Activated T-helper 2 cell treated with anti-CD3 and anti-CD28 coated beads, Interferon-gamma antibody, Interleukin-2, Interleukin-4, amounts not matched to agents 10 μg/mL and 5 μg/mL and 100 μg/mL, durations not matched to agents 14 hours and 24 hours and 36 hours (primary cell): ENCODE results near the gene NUP58. TPM values are rescaled to one million over a fixed set of nuclear protein-coding genes. Genes with fewer than 3 reads are reported as not detected.
"Not testable (repeated sequence)": the region's sequence is repeated elsewhere in the genome, so short reads cannot be mapped to it uniquely, and the experiment has no call there.

Experiments used
- DNase-seq: peaks from one replicate; pipeline ENCODE4 v3.0.0; 2021; ENCODE audit warnings: low spot score
- H3K27ac Mint-ChIP-seq: one replicate; pipeline ENCODE4 v1.8.0; 2021; ENCODE audit warnings: mixed read lengths
- H3K27me3 Mint-ChIP-seq: one replicate; pipeline ENCODE4 v1.8.0; 2021; ENCODE audit warnings: low read depth, mixed read lengths
- H3K36me3 Mint-ChIP-seq: one replicate; pipeline ENCODE4 v1.8.0; 2021; ENCODE audit warnings: low read depth, mixed read lengths
- H3K4me1 Mint-ChIP-seq: one replicate; pipeline ENCODE4 v1.8.0; 2021; ENCODE audit warnings: low read depth, mixed read lengths
- H3K4me3 Mint-ChIP-seq: one replicate; pipeline ENCODE4 v1.8.0; 2021; ENCODE audit warnings: low read depth, mild to moderate bottlenecking, moderate library complexity, mixed read lengths
- H3K9me3 Mint-ChIP-seq: one replicate; pipeline ENCODE4 v1.8.0; 2021; ENCODE audit warnings: mixed read lengths
- intact Hi-C: fragments of 100-400 bp; cut with micrococcal nuclease; formaldehyde crosslinking; loops from one replicate; pipeline ENCODE4 v1.15.1; 2023
- total RNA-seq: library from RNA; stranded (reverse); gene quantifications from 2 replicates; pipeline ENCODE4 v1.2.3, GENCODE V29; 2022

NUP58 gene
- total RNA-seq, 1 donor from 2014 or later: 129 TPM

- H3K27ac Mint-ChIP-seq: no peak overlapping the region
- no peaks in the 10 kb centered on the region for H3K27me3 Mint-ChIP-seq
- H3K4me3 Mint-ChIP-seq: no peak overlapping the region
- peaks cover 8% of the 10 kb centered on the region for H3K4me1 Mint-ChIP-seq
- intact Hi-C loops: no loop called here
- H3K9me3 Mint-ChIP-seq: no peaks in the 10 kb centered on the region
- DNase-seq: no peak
- peaks cover 56% of the 10 kb centered on the region for H3K36me3 Mint-ChIP-seq
Observed at GRCh38 chr13:25319771-25320170, 18.3 kb downstream of the NUP58 start.

DNA sequence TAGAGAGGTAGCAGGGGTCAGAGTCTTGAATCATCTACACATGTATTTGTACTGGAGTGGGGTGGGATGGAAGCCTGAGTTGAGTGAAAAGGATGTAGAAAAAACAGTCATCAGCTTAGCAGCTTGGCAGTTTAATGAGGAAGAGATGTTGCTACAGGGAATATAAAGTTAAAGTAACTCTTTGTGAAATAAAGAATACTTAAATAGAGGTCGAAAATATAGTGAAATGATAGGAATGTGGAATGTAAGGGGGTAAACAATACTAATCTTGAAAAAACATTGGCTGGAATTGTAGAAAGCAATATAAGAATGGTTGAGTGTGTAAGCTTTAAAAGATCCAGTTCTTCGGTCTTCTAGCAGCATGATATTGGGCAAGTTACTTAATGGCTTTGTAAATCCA lies 22.7 kb downstream of the NUP58 start:
- Mint-ChIP-seq H3K27me3 (no peaks in the 10 kb centered on the region), H3K4me1 (peaks cover 1% of the 10 kb centered on the region), H3K9me3 (no peaks in the 10 kb centered on the region), H3K27ac (no peak overlapping the region), H3K4me3 (no peak overlapping the region), H3K36me3 (peaks cover 47% of the 10 kb centered on the region)
- no peak for DNase-seq
- intact Hi-C loops: no loop called here

DNA sequence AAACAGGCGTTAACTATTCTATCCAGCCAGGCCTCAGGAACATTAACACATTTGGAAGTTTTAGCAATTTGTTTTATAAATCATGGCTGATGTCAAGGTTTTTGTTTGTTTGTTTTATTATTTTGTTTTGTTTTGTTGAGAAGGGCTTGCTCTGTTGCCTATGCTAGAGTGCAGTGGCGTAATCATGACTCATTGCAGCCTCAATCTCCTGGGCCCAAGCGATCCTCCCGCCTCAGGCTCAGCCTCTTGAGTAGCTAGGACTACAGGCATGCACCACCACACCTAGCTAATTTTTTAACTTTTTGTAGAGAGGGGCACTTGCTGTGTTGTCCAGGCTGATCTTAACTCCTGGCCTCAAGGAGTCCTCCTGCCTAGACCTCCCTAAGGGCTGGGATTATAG lies 28.3 kb downstream of the NUP58 start:
- peaks cover 65% of the 10 kb centered on the region for H3K36me3 Mint-ChIP-seq
- H3K9me3 Mint-ChIP-seq: no peaks in the 10 kb centered on the region
- intact Hi-C loops: no loop called here
- no peak for DNase-seq
- no peak overlapping the region for H3K4me3 Mint-ChIP-seq
- peaks cover 8% of the 10 kb centered on the region for H3K4me1 Mint-ChIP-seq
- H3K27me3 Mint-ChIP-seq: no peaks in the 10 kb centered on the region
- no peak overlapping the region for H3K27ac Mint-ChIP-seq

DNA sequence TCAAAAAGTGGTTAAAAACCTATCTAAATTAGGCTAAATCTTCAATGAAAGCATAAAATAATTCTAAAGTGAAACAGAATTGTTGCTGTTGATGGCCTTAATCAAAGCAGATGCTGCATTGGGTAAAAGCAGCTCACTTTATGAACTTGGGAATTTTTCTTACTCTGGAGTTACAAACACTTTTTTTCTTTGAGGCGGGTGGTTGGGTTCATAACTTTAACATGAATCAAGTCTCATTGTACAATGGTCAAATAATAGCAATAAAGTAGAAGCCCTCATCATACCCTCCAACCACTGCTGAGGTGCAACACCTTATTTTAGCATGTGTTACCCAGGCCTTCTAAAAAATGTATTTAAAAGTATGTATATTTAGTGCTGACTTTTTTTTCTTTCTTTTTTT lies 29.1 kb downstream of the NUP58 start:
- no peak for DNase-seq
- H3K36me3 Mint-ChIP-seq: peaks cover 57% of the 10 kb centered on the region
- peaks cover 8% of the 10 kb centered on the region for H3K4me1 Mint-ChIP-seq
- H3K9me3 Mint-ChIP-seq: no peaks in the 10 kb centered on the region
- H3K27ac Mint-ChIP-seq: no peak overlapping the region
- intact Hi-C loops: no loop called here
- H3K4me3 Mint-ChIP-seq: no peak overlapping the region
- H3K27me3 Mint-ChIP-seq: no peaks in the 10 kb centered on the region

DNA sequence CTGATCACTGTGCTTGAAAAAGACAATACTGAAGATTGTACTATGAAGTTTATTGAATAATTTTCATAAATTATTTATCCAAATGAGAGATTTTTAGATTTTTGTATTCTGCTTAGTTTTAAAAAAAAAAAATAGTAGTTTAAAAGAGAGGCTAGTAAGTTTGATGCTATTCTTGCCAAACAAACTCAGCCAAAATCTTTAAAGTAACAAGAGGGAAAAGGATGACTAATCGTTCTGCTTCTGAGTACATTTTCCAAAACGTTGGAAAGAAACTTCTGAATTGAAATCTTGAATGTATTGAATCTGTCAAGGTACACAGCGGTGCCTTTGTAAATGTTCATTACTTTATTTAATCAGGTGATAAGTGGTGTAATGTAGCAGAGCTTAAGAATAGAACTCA lies 34.4 kb downstream of the NUP58 start:
- intact Hi-C loops: no loop called here
- peaks cover 55% of the 10 kb centered on the region for H3K36me3 Mint-ChIP-seq

DNA sequence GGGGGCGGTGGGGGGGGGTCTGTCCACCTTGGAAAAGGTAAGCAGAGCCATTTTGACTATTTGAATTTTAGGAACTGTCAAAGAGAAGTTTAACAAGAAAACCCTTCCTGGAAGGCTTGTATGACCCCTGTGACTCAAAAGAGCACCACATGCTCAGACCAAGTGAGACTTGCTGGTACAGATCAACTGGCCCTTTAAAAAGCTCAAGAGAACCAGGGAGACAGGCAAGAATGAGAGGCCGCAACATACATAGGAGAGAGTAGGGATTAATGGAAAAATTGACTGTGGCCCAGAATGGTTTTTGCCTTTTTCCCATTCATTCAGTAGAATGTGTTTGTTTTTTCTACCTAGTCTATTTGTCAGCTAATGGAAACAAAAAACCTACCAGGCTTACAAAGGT lies 44.2 kb downstream of the NUP58 start:
- intact Hi-C loops: no loop called here
- H3K9me3 Mint-ChIP-seq: no peaks in the 10 kb centered on the region
- no peak overlapping the region for H3K4me3 Mint-ChIP-seq
- peaks cover 26% of the 10 kb centered on the region for H3K36me3 Mint-ChIP-seq
- H3K4me1 Mint-ChIP-seq: no peaks in the 10 kb centered on the region
- H3K27ac Mint-ChIP-seq: no peak overlapping the region
- no peak for DNase-seq
- no peaks in the 10 kb centered on the region for H3K27me3 Mint-ChIP-seq

More for the DNA sequence above, 34.4 kb downstream of the NUP58 start:
- Mint-ChIP-seq H3K4me1 (peaks cover 11% of the 10 kb centered on the region), H3K9me3 (no peaks in the 10 kb centered on the region), H3K27me3 (no peaks in the 10 kb centered on the region), H3K27ac (no peak overlapping the region), H3K4me3 (no peak overlapping the region)
- no peak for DNase-seq

DNA sequence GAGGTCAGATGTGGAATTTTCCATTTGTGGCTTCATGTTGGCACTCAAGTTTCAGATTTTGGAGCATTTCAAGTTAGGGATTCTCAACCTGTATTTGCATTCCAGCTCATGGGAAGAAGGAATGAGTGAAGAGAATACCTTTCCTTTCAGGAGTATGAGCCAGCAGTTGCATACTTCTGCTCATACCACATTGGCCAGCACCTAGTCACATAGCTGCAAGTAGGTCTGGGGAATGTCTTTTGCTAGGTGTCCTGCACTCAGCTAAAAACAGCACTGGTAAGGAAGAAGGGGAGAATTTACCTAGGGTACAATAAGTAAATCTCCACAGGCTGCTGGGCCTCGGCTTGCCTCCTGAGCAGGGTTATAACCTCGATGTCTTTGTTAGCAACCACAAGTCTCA lies 45.7 kb downstream of the NUP58 start:
- H3K27me3 Mint-ChIP-seq: peaks cover 1% of the 10 kb centered on the region
- intact Hi-C loops: no loop called here
- peaks cover 22% of the 10 kb centered on the region for H3K36me3 Mint-ChIP-seq
- H3K4me3 Mint-ChIP-seq: no peak overlapping the region
- H3K9me3 Mint-ChIP-seq: no peaks in the 10 kb centered on the region
- H3K4me1 Mint-ChIP-seq: no peaks in the 10 kb centered on the region
- no peak for DNase-seq
- no peak overlapping the region for H3K27ac Mint-ChIP-seq

DNA sequence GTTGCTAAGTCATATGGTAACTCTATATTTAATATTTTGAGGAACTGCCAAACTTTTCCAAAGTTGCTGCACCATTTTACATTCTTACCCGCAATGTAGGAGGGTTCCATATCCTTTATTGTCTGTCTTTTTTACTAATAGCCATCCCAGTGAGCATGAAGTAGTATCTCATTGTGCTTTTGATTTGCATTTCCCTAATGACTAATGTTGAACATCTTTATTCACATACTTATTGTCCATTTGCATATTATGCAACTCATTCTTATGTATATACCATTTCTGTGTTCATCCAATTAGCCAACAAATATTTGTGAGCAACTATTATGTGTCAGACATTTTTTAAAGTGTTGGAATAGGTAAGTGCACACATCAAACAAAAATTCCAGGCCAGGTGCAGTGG lies 50.0 kb downstream of the NUP58 start:
- Mint-ChIP-seq H3K36me3 (no peaks in the 10 kb centered on the region), H3K27me3 (peaks cover 19% of the 10 kb centered on the region), H3K9me3 (no peaks in the 10 kb centered on the region), H3K4me3 (no peak overlapping the region), H3K4me1 (no peaks in the 10 kb centered on the region), H3K27ac (no peak overlapping the region)
- intact Hi-C loops: no loop called here
- DNase-seq: no peak

DNA sequence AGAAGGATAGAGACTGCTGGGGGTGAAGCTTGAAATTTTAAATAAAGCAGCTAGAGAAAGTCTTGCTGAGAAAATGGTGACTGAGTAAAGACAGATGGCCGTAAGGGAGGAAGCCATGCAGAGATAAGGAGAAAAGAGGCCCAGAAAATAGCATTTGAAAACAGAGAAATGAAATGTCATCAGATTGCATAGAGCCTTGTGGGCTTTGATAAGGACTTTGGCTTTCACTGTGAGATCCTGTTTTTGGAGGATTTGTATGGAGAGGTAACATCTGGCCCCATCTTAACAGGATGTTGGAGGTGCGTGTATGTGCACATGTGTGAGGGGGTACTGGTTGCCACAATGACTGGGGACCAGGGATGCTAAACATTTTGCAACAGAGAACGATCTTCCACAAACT lies 50.8 kb downstream of the NUP58 start:
- H3K27me3 Mint-ChIP-seq: peaks cover 20% of the 10 kb centered on the region
- H3K4me3 Mint-ChIP-seq: no peak overlapping the region
- H3K36me3 Mint-ChIP-seq: no peaks in the 10 kb centered on the region
- intact Hi-C loops: no loop called here
- H3K9me3 Mint-ChIP-seq: no peaks in the 10 kb centered on the region
- H3K4me1 Mint-ChIP-seq: no peaks in the 10 kb centered on the region
- no peak for DNase-seq
- H3K27ac Mint-ChIP-seq: no peak overlapping the region

DNA sequence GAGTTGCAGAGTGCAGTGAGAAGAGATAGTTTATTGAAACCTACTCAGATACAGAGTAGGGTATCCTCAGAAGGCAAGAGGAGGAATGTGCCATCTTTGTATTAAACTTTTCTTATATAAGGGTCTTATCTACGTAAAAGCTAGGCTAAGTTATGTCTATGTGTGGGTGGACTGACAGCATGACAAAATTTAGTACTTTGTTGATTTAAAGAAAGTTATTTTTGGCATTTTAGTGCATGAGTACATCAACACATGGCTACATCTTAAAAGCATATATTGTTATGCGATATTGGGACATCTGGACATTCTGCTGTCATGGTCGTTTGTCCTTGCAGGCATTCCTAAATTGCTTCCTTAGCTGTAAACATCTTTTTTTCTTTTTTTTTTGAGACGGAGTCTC lies 51.4 kb downstream of the NUP58 start:
- H3K9me3 Mint-ChIP-seq: no peaks in the 10 kb centered on the region
- intact Hi-C loops: no loop called here
- no peak overlapping the region for H3K4me3 Mint-ChIP-seq
- H3K36me3 Mint-ChIP-seq: no peaks in the 10 kb centered on the region
- H3K27ac Mint-ChIP-seq: no peak overlapping the region
- no peak for DNase-seq
- peaks cover 20% of the 10 kb centered on the region for H3K27me3 Mint-ChIP-seq
- no peaks in the 10 kb centered on the region for H3K4me1 Mint-ChIP-seq

DNA sequence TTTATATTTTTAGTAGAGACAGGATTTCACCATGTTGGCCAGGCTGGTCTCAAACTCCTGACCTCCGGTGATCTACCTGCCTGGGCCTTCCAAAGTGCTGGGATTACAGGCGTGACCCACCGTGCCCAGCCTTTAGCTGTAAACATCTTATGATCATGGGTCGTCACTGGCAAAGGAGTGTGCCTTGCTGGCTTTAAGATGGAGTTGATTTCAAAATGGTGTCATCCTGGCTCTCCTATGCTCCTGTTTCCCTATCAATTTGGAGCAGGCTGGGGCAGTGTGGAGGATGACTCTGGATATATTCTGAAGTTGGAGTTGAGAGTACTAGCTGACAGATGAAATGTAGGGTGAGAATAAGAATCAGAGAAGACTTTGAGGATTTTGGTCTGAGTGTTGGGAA lies 51.9 kb downstream of the NUP58 start:
- no peak for DNase-seq
- H3K4me3 Mint-ChIP-seq: no peak overlapping the region
- intact Hi-C loops: no loop called here
- H3K27ac Mint-ChIP-seq: no peak overlapping the region
- H3K27me3 Mint-ChIP-seq: peaks cover 20% of the 10 kb centered on the region
- H3K4me1 Mint-ChIP-seq: no peaks in the 10 kb centered on the region
- no peaks in the 10 kb centered on the region for H3K36me3 Mint-ChIP-seq
- H3K9me3 Mint-ChIP-seq: no peaks in the 10 kb centered on the region

DNA sequence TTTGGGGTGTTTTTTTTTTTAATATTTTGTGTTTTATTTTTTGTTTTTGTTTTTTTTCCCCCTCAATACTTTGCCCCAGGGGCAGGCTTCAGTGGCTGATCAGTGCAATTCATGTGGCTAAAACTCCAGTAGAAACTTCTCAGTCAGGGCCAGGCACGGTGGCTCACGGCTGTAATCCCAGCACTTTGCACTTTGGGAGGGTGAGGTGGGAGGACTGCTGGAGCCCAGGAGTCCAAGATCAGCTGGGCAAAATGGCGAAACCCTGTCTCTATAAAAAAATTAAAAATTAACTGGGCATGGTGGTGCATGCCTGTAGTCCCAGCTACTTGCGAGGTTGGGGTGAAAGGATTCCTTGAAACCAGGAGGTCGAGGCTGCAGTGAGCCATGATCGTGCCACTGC lies 53.0 kb downstream of the NUP58 start:
- Mint-ChIP-seq H3K4me3 (no peak overlapping the region), H3K36me3 (no peaks in the 10 kb centered on the region), H3K27ac (no peak overlapping the region), H3K4me1 (no peaks in the 10 kb centered on the region), H3K9me3 (no peaks in the 10 kb centered on the region), H3K27me3 (peaks cover 20% of the 10 kb centered on the region)
- DNase-seq: no peak
- intact Hi-C loops: no loop called here

- H3K4me1 Mint-ChIP-seq, intact Hi-C loops, H3K4me3 Mint-ChIP-seq, H3K27me3 Mint-ChIP-seq, H3K9me3 Mint-ChIP-seq, DNase-seq, H3K27ac Mint-ChIP-seq, H3K36me3 Mint-ChIP-seq: not testable (repeated sequence)
Observed at GRCh38 chr13:25360443-25360842, 59.0 kb downstream of the NUP58 start.

DNA sequence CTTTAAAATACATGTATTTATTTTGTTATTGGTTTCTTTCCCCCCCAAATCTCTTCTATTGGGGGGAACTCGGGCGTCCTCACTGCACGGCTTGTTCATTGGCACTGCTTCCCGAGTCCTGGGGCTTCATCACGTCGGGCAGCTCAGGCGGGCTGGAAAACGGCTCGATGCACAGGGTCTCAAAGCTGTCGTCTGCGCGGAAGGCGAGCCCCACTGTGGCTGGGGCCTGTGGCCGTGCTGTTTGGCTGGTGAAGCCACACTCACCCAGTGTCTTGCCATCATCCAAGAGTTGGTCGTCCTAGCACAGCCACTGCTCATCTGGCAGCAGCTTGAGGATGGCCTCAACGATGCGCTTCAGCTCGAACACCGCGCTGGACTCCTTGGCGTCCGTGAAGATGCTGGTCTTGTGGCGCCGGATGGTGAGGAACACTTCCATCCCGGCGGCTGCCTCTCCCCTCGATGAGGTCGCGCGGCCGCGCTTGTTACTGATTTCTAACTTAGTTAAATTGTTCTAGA lies 64.4 kb downstream of the NUP58 start:
- no peaks in the 10 kb centered on the region for H3K4me1 Mint-ChIP-seq
- no peak for DNase-seq
- H3K36me3 Mint-ChIP-seq: no peaks in the 10 kb centered on the region
- H3K27ac Mint-ChIP-seq: no peak overlapping the region
- intact Hi-C loops: no loop called here
- no peaks in the 10 kb centered on the region for H3K9me3 Mint-ChIP-seq
- H3K27me3 Mint-ChIP-seq: peaks cover 33% of the 10 kb centered on the region
- H3K4me3 Mint-ChIP-seq: no peak overlapping the region
